ENCODE data around the gene TCF7L2.

TCF7L2 gene

DNA sequence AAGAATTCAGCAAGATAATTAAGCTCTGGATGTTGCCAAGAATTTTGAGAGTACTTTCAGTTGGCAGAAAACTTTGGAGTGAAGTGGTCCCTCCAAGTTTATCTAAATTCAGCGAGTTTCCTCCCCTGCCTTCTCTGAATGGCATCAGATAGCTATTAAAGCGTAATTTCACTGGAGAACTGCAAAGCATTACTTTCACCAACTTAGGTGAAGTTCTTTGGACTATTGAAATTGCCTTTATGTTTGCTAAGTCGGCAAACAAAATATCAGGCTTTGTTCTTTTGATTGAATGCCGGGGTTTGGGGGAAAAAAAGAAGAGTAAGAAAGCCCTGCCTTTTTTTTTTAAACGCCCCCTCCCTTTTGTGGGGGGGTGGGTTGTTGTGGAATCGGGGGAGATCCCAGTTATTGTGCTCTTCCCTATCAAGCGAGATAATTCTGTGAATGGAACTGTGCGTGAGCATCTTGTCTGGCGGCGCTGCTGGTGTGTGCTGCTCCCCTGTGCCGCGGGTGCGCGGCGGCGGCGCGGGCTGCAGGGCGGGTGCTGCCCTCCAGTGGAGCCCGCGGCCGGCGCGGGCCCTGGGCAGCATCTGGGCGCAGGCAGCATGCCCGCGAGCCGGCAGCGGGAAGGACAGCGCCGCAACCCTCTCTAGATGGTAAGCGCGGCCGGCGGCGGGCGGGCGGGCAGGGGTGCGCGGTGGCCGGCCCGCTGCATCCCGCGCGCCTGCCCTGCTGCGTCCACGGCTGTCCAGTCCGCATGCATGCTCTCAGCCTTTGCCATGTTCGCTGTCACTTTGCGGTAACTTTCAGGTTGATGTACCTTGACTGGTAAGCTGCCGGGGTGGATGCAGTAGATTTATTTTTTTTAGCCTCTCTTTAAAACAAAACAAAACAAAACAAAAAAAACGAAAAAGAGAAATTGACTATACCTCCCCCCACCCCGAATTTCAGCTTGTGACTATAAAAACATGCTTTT, 176.5 kb downstream of the TCF7L2 start:
- TF ChIP-seq, protein P1, sequence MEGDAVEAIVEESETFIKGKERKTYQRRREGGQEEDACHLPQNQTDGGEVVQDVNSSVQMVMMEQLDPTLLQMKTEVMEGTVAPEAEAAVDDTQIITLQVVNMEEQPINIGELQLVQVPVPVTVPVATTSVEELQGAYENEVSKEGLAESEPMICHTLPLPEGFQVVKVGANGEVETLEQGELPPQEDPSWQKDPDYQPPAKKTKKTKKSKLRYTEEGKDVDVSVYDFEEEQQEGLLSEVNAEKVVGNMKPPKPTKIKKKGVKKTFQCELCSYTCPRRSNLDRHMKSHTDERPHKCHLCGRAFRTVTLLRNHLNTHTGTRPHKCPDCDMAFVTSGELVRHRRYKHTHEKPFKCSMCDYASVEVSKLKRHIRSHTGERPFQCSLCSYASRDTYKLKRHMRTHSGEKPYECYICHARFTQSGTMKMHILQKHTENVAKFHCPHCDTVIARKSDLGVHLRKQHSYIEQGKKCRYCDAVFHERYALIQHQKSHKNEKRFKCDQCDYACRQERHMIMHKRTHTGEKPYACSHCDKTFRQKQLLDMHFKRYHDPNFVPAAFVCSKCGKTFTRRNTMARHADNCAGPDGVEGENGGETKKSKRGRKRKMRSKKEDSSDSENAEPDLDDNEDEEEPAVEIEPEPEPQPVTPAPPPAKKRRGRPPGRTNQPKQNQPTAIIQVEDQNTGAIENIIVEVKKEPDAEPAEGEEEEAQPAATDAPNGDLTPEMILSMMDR (IDR thresholded peaks at IDR 0.05; ENCODE audit: low read depth, low read length, missing control alignments) = peak; percentile 23
- no peak for DNase-seq (ENCODE audit: extremely low read depth, low read depth)
- peak overlapping the region; percentile 27 for H3K4me3 ChIP-seq (replicated peaks; ENCODE audit: low read depth, low read length)

DNA sequence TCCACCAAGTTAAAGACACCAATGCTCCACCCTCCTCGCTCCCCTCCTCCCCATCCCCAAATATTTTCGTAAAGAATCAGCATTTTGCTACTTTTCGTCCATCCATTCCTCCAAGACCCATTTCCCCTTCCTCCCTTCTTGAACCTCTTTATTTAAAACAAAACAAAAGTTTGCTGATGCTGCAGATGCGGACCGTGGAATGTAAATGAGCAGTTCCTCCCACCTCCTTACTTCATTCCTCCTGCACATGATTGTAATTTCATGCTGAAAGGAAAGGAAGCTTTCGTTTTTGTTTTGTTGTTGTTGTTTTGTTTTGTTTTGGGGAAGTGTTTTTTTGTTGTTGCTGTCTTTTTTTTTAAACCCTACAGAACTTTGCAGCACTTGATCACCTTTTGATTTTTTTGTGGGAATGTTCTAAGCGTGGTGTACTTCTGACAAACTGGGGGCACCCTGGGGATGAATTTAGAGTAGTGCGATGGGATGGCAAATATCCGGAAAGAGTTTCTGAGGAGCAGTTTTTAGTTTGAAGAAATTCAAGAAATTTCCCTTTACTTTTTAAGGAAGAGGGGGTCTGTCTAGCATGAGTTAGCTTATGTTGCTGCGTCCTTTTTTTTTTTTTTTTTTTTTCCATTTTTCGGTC, 177.3 kb downstream of the TCF7L2 start:
- DNase-seq (ENCODE audit: extremely low read depth, low read depth) = no peak
- TF ChIP-seq, protein P1 (IDR thresholded peaks at IDR 0.05; ENCODE audit: low read depth, low read length, missing control alignments) = no peak
- H3K4me3 ChIP-seq (replicated peaks; ENCODE audit: low read depth, low read length) = no peak overlapping the region

DNA sequence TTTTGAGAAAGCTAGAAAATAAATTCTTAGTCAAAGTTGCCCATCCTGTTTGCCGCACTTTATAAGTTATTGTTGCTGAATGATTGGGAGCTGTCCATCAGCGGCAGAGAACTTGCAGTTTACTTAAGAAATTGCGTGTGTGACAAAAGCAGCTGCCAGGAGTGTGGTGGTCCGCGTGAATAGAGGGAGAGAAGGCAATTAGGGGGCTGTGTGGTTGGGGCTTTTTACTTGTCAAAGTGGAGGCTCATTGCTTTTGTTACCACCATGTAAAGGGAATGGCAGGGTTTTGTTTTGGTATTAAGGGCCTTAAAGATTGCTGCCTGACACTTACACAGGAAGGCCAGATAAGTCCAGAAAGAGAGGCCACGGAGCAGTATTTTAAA, 177.8 kb downstream of the TCF7L2 start:
- H3K4me3 ChIP-seq (replicated peaks; ENCODE audit: low read depth, low read length) = no peak overlapping the region
- TF ChIP-seq, protein P1 (IDR thresholded peaks at IDR 0.05; ENCODE audit: low read depth, low read length, missing control alignments) = no peak

DNA sequence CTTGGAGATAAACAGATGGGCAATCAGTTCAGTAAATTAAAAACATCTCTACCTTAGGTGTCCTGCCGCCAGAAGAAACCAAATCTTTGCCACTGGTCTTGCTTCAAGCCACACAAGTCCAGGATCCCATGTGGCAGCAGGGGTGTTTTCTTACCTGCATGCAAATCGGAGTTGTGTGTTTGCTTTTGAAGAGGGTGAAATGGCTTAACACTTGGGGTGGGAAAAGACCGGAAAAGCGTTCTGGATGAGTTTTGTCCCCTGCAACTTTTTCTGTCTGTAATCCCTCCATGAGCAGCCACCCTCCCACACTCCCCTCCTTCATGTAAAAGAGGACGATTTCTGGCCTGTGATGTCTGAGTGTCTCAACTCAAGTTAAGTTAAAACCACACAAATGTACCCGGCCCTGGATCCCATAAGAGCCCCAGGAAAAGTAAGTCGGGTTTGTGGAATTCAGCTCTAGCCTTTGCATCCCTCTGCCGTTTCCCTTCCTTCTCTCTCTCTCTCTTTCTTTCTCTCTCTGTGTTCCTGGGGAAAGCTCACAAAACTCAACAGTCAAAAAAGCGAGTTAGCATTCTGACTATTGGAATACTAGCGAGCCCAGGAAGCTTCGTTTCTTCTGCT, 178.5 kb downstream of the TCF7L2 start:
- H3K4me3 ChIP-seq (replicated peaks; ENCODE audit: low read depth, low read length) = no peak overlapping the region
- TF ChIP-seq, protein P1 (IDR thresholded peaks at IDR 0.05; ENCODE audit: low read depth, low read length, missing control alignments) = no peak
- no peak for DNase-seq (ENCODE audit: extremely low read depth, low read depth)

More for the DNA sequence above, 177.8 kb downstream of the TCF7L2 start:
- DNase-seq (ENCODE audit: extremely low read depth, low read depth) = no peak

DNA sequence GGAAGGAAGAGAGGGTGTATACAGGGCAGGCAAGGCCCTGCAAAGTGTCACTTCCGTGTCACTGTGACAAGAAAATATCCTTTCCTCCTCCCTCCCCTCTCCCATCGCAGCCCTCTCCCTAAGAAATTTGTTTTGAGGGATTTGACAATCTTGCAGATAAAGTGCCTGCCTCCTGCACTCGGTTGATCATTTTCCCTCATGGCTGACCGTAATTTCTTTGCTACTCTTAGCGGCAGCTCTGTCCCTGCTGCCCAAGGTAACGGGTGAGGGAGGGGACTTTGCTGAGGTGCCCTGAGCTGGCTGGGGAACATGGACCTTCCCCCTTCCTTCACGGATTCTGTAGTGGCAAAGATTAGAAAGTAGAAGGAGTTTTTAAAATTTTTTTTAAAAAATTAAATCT, 179.1 kb downstream of the TCF7L2 start:
- H3K4me3 ChIP-seq (replicated peaks; ENCODE audit: low read depth, low read length) = no peak overlapping the region
- TF ChIP-seq, protein P1 (IDR thresholded peaks at IDR 0.05; ENCODE audit: low read depth, low read length, missing control alignments) = no peak
- no peak for DNase-seq (ENCODE audit: extremely low read depth, low read depth)

DNA sequence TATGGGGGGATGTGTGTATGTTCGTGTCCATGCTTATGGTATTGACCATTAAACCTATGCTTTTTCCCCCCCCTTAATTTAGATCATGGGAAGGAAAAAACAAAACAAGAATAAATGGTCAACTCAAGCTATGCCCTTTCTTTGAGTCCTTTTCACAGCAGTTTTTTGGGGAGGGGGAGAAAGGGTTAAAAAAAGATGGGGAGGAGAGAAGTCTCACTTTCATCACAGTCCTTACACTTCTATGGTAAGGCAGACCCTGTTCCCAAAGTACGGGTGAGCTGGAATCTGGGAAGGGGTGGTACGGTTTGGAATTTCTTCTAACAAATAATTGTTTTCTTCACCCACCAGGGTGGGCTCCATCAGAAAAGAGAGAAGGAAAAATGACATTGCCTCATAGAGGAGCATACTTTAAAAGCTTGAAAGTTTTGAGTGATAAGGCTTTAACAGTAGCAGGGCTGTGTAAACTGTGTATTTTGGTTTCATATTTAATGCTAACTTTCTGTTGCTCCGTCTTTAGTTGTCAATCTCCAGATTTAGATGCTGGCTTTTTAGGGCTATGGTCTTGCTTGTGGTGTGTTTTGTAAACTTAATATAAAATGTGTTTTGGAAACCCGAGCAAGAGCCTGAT, 180.1 kb downstream of the TCF7L2 start:
- TF ChIP-seq, protein P1 (IDR thresholded peaks at IDR 0.05; ENCODE audit: low read depth, low read length, missing control alignments) = no peak
- no peak overlapping the region for H3K4me3 ChIP-seq (replicated peaks; ENCODE audit: low read depth, low read length)
- no peak for DNase-seq (ENCODE audit: extremely low read depth, low read depth)

Measured in HFF-Myc (cell line).